Hepatocyte (in vitro differentiated cells): ENCODE measurements around the gene ICA1.

Experiments
- EZH2phosphoT487 ChIP-seq: fragments of 200-600 bp; sonication (generic); IDR thresholded peaks from one replicate; pipeline ENCODE4 v1.6.1; 2018; ENCODE audit warnings: antibody characterized with exemption, mild to moderate bottlenecking, low read depth, moderate library complexity; ENCODE audit not compliant: unreplicated experiment, severe bottlenecking
- TF ChIP-seq, protein P1 (sequence below): fragments of 200-600 bp; sonication (generic); IDR thresholded peaks from 2 replicates; pipeline ENCODE4 v1.5.1; 2016; ENCODE audit warnings: antibody characterized with exemption, mild to moderate bottlenecking; ENCODE audit not compliant: poor library complexity

DNA sequence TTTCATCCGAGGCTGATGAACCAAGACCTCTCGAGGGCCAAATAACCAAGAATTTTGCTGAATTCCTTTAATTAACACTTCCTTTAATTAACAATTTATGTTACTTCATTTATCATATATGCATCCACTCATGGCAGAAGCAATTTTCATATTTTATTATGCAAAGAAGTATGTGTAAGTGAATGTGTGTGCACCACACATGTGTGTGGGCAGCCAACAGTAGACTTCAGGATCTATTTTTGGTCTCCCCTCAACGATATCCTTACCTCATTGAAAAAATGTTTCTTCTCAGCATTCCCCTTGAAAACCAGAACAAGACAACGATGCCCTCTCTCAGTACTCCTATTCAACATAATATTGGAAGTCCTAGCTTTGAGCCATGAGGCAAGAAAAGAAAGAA lies 96.8 kb downstream of the ICA1 start:
- TF ChIP-seq, protein P1, sequence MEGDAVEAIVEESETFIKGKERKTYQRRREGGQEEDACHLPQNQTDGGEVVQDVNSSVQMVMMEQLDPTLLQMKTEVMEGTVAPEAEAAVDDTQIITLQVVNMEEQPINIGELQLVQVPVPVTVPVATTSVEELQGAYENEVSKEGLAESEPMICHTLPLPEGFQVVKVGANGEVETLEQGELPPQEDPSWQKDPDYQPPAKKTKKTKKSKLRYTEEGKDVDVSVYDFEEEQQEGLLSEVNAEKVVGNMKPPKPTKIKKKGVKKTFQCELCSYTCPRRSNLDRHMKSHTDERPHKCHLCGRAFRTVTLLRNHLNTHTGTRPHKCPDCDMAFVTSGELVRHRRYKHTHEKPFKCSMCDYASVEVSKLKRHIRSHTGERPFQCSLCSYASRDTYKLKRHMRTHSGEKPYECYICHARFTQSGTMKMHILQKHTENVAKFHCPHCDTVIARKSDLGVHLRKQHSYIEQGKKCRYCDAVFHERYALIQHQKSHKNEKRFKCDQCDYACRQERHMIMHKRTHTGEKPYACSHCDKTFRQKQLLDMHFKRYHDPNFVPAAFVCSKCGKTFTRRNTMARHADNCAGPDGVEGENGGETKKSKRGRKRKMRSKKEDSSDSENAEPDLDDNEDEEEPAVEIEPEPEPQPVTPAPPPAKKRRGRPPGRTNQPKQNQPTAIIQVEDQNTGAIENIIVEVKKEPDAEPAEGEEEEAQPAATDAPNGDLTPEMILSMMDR: no peak
- TF ChIP-seq EZH2phosphoT487: no peak
